Gastroesophageal sphincter (tissue), 3 donors: ENCODE data around the gene OTUD3.

ENCODE experiments used
- POLR2A ChIP-seq, 2 donors: fragments of 450-650 bp; IDR thresholded peaks; one replicate each; pipeline ENCODE4 v1.6.1; 2017; ENCODE audit warnings: antibody characterized with exemption in 2 of 2, mild to moderate bottlenecking in 2 of 2, moderate library complexity in 1 of 2
- POLR2AphosphoS5 ChIP-seq: sonication (generic); formaldehyde crosslinking; IDR thresholded peaks from one replicate; pipeline ENCODE4 v1.6.1; 2017; ENCODE audit warnings: antibody characterized with exemption
- TF ChIP-seq, protein P1 (sequence below), 4 experiments: fragments of 200-600 bp in 2 of 4; fragments of 450-650 bp in 2 of 4; sonication (generic) in 1 of 4; IDR thresholded peaks; one replicate each; pipeline ENCODE4 v1.5.1; 2017 to 2019; ENCODE audit warnings: antibody characterized with exemption in 4 of 4, mild to moderate bottlenecking in 2 of 4, moderate library complexity in 2 of 4

DNA sequence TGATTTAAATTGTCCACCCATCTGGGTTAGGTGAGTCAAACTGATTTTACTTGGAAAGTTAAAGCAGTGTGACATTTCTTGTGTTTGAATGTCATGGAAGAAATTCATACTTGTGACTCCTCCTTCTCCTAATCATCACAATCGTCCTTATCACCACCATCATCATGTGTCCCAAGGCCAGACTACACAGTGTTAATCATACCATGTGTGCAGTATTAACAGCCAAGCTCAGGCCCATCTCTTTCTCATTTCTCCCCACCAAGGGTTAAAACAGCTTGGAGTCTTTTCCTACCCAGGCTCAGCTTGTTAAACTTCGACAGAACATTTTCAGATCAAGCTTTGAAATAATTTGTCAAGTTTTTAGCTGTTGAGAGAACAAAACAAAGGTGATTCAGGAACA, 63.7 kb downstream of the OTUD3 start:
- TF ChIP-seq, protein P1, sequence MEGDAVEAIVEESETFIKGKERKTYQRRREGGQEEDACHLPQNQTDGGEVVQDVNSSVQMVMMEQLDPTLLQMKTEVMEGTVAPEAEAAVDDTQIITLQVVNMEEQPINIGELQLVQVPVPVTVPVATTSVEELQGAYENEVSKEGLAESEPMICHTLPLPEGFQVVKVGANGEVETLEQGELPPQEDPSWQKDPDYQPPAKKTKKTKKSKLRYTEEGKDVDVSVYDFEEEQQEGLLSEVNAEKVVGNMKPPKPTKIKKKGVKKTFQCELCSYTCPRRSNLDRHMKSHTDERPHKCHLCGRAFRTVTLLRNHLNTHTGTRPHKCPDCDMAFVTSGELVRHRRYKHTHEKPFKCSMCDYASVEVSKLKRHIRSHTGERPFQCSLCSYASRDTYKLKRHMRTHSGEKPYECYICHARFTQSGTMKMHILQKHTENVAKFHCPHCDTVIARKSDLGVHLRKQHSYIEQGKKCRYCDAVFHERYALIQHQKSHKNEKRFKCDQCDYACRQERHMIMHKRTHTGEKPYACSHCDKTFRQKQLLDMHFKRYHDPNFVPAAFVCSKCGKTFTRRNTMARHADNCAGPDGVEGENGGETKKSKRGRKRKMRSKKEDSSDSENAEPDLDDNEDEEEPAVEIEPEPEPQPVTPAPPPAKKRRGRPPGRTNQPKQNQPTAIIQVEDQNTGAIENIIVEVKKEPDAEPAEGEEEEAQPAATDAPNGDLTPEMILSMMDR (IDR thresholded peaks at IDR 0.05) = no peak
- no peak for TF ChIP-seq POLR2A (IDR thresholded peaks at IDR 0.05)
- TF ChIP-seq POLR2AphosphoS5 = no peak
